ENCODE measurements around the gene AIP. TPM values are rescaled to one million over a fixed set of nuclear protein-coding genes. Genes with fewer than 3 reads are reported as not detected.

Gene AIP
- total RNA-seq, 3 donors from 2014 or later, result 66.4 to 84.5 (median 69.8) TPM

GRCh38 chr11:67532889-67533288 lies 50.1 kb downstream of the AIP start:
- Histone ChIP-seq H3K36me3 (no peaks in the 10 kb centered on the region), H3K4me1 (no peaks in the 10 kb centered on the region), H3K9me3 (peaks cover 0 to 14% of the 10 kb centered on the region in 2 donors), H3K27me3 (no peaks in the 10 kb centered on the region), H3K4me3 (no peak overlapping the region), H3K27ac (no peak overlapping the region)
- TF ChIP-seq CTCF (IDR thresholded peaks at IDR 0.05), result no peak
- no peak for TF ChIP-seq POLR2A (IDR thresholded peaks at IDR 0.05)
- no peak for TF ChIP-seq POLR2AphosphoS5 (IDR thresholded peaks at IDR 0.05)
- no peak for DNase-seq (ENCODE audit: low spot score in 2 of 2)
- intact Hi-C loops (cut with DNase I; ENCODE audit: low total_unique reads), result no loop called here

GRCh38 chr11:67534070-67534679 lies 51.3 kb downstream of the AIP start:
- Histone ChIP-seq H3K9me3 (peaks cover 0 to 14% of the 10 kb centered on the region in 2 donors), H3K27me3 (no peaks in the 10 kb centered on the region), H3K27ac (no peak overlapping the region), H3K4me3 (no peak overlapping the region), H3K4me1 (no peaks in the 10 kb centered on the region), H3K36me3 (no peaks in the 10 kb centered on the region)
- TF ChIP-seq CTCF (IDR thresholded peaks at IDR 0.05), result no peak
- TF ChIP-seq POLR2AphosphoS5 (IDR thresholded peaks at IDR 0.05), result no peak
- TF ChIP-seq POLR2A (IDR thresholded peaks at IDR 0.05), result no peak
- no peak for DNase-seq (ENCODE audit: low spot score in 2 of 2)
- intact Hi-C loops (cut with DNase I; ENCODE audit: low total_unique reads), result no loop called here

- no peak for DNase-seq (ENCODE audit: low spot score in 2 of 2)
Observed at GRCh38 chr11:67535561-67535960, 52.7 kb downstream of the AIP start.

GRCh38 chr11:67538306-67538705 lies 55.5 kb downstream of the AIP start:
- H3K27ac ChIP-seq, result no peak overlapping the region
- intact Hi-C loops (cut with DNase I; ENCODE audit: low total_unique reads), result no loop called here
- TF ChIP-seq POLR2AphosphoS5 (IDR thresholded peaks at IDR 0.05), result no peak
- no peak for TF ChIP-seq CTCF (IDR thresholded peaks at IDR 0.05)
- no peak for TF ChIP-seq POLR2A (IDR thresholded peaks at IDR 0.05)
- H3K36me3 ChIP-seq, result no peaks in the 10 kb centered on the region
- no peak overlapping the region for H3K4me3 ChIP-seq
- no peak for DNase-seq (ENCODE audit: low spot score in 2 of 2)
- H3K4me1 ChIP-seq, result no peaks in the 10 kb centered on the region
- H3K27me3 ChIP-seq, result no peaks in the 10 kb centered on the region
- H3K9me3 ChIP-seq, result peaks cover 0 to 14% of the 10 kb centered on the region in 2 donors

More at GRCh38 chr11:67535561-67535960, 52.7 kb downstream of the AIP start:
- H3K36me3 ChIP-seq, result no peaks in the 10 kb centered on the region
- H3K27ac ChIP-seq, result no peak overlapping the region
- TF ChIP-seq POLR2A (IDR thresholded peaks at IDR 0.05), result no peak
- TF ChIP-seq CTCF (IDR thresholded peaks at IDR 0.05), result no peak
- TF ChIP-seq POLR2AphosphoS5 (IDR thresholded peaks at IDR 0.05), result no peak
- intact Hi-C loops (cut with DNase I; ENCODE audit: low total_unique reads), result no loop called here
- no peaks in the 10 kb centered on the region for H3K4me1 ChIP-seq
- no peak overlapping the region for H3K4me3 ChIP-seq
- H3K27me3 ChIP-seq, result no peaks in the 10 kb centered on the region
- H3K9me3 ChIP-seq, result peaks cover 0 to 14% of the 10 kb centered on the region in 2 donors

- Histone ChIP-seq H3K4me1 (no peaks in the 10 kb centered on the region), H3K9me3 (peaks cover 0 to 9% of the 10 kb centered on the region in 2 donors), H3K4me3 (no peak overlapping the region), H3K36me3 (no peaks in the 10 kb centered on the region), H3K27me3 (no peaks in the 10 kb centered on the region), H3K27ac (no peak overlapping the region)
- TF ChIP-seq POLR2AphosphoS5 (IDR thresholded peaks at IDR 0.05), result no peak
- TF ChIP-seq POLR2A (IDR thresholded peaks at IDR 0.05), result no peak
- no peak for TF ChIP-seq CTCF (IDR thresholded peaks at IDR 0.05)
- DNase-seq (ENCODE audit: low spot score in 2 of 2), result no peak
- intact Hi-C loops (cut with DNase I; ENCODE audit: low total_unique reads), result no loop called here
Observed at GRCh38 chr11:67538823-67539505, 56.1 kb downstream of the AIP start.
